ENCODE measurements around the gene FHOD3.

Gene FHOD3

DNA sequence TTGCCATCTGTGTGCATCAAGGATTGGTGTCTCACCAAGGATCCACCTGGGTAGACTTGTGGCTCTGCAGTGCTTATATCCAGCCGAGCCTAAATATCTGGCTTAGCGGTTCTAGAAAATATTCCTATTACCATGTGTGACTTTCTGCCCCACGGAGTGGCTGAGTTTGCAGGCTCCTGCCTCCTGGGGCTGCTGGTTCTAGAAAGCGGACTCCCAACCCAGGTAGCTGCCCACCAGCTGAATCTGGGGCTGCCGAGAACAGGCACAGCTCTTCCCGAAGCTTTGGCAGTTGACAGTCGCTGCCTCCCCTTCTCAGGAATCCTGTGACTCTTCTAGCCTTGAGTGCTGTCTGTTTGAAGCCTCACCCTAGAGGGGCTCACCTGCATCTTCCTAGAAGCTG is 426.7 kb downstream of the FHOD3 start:
- no peaks in the 10 kb centered on the region for H3K9me3 ChIP-seq (replicated peaks; ENCODE audit: insufficient read depth, low read length)
- peaks cover 12% of the 10 kb centered on the region for H3K4me1 ChIP-seq (ENCODE audit: low read length)
- H3K27me3 ChIP-seq (replicated peaks; ENCODE audit: insufficient read depth, low read length), result no peaks in the 10 kb centered on the region
- H3K27ac ChIP-seq (ENCODE audit: low read length), result no peak overlapping the region
- no peak overlapping the region for H3K4me3 ChIP-seq (ENCODE audit: low read length)
- H3K4me2 ChIP-seq (ENCODE audit: low read depth, low read length), result no peak overlapping the region
- no peaks in the 10 kb centered on the region for H3K79me2 ChIP-seq (ENCODE audit: low read length)
- H4K20me1 ChIP-seq (ENCODE audit: insufficient read depth, low read length), result no peaks in the 10 kb centered on the region
- H3F3A ChIP-seq (ENCODE audit: insufficient read depth, low read length), result 0 out of 2 replicates have a peak, but pooled peaks cover 8% of the 10 kb centered on the region
- no peaks in the 10 kb centered on the region for H3K9me2 ChIP-seq (replicated peaks; ENCODE audit: insufficient read depth, low read length)
- no peak for DNase-seq
- H3K9ac ChIP-seq (ENCODE audit: low read length), result no peak overlapping the region
- no peaks in the 10 kb centered on the region for H3K36me3 ChIP-seq (replicated peaks; ENCODE audit: insufficient read depth, low read length)
- TF ChIP-seq EZH2 (optimal IDR thresholded peaks at IDR 0.05; ENCODE audit: low read depth, low read length) (no peak), EZH2phosphoT487 (IDR thresholded peaks at IDR 0.05; ENCODE audit: low read length) (no peak)
- TF ChIP-seq, protein P1, sequence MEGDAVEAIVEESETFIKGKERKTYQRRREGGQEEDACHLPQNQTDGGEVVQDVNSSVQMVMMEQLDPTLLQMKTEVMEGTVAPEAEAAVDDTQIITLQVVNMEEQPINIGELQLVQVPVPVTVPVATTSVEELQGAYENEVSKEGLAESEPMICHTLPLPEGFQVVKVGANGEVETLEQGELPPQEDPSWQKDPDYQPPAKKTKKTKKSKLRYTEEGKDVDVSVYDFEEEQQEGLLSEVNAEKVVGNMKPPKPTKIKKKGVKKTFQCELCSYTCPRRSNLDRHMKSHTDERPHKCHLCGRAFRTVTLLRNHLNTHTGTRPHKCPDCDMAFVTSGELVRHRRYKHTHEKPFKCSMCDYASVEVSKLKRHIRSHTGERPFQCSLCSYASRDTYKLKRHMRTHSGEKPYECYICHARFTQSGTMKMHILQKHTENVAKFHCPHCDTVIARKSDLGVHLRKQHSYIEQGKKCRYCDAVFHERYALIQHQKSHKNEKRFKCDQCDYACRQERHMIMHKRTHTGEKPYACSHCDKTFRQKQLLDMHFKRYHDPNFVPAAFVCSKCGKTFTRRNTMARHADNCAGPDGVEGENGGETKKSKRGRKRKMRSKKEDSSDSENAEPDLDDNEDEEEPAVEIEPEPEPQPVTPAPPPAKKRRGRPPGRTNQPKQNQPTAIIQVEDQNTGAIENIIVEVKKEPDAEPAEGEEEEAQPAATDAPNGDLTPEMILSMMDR (IDR thresholded peaks at IDR 0.05; ENCODE audit: low read length), result no peak
- H2AFZ ChIP-seq (ENCODE audit: low read length), result no peak overlapping the region

DNA sequence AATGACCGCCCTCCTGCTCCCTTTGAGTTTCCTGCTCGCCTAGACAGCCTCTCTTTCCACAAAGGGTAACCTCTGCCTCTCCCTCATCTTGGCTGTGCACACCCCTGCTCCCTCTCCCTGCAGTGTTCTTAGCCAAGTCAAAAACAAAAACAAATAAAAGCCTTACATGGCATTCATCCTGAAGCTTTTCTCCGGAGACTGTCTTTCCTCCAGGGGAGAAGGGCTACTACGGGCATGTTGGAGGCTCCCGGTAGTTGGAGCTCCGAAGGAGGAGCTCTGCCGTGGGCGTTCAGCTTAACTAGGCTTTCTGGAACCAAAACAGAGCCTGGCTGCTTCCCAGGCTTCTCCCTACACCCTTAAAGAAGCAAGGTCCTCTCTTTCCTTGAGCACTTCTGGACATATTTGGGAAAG is 427.1 kb downstream of the FHOD3 start:
- Histone ChIP-seq H3K9me3 (replicated peaks; ENCODE audit: insufficient read depth, low read length) (no peaks in the 10 kb centered on the region), H3K27me3 (replicated peaks; ENCODE audit: insufficient read depth, low read length) (no peaks in the 10 kb centered on the region), H3K27ac (ENCODE audit: low read length) (no peak overlapping the region), H4K20me1 (ENCODE audit: insufficient read depth, low read length) (no peaks in the 10 kb centered on the region), H3K36me3 (replicated peaks; ENCODE audit: insufficient read depth, low read length) (no peaks in the 10 kb centered on the region), H3K4me3 (ENCODE audit: low read length) (no peak overlapping the region), H3K9me2 (replicated peaks; ENCODE audit: insufficient read depth, low read length) (no peaks in the 10 kb centered on the region), H3K79me2 (ENCODE audit: low read length) (no peaks in the 10 kb centered on the region), H3K4me1 (ENCODE audit: low read length) (peaks cover 16% of the 10 kb centered on the region), H3K4me2 (ENCODE audit: low read depth, low read length) (no peak overlapping the region), H2AFZ (ENCODE audit: low read length) (no peak overlapping the region), H3K9ac (ENCODE audit: low read length) (no peak overlapping the region), H3F3A (ENCODE audit: insufficient read depth, low read length) (peaks cover 12% of the 10 kb centered on the region)
- TF ChIP-seq, protein P1 (IDR thresholded peaks at IDR 0.05; ENCODE audit: low read length), result no peak
- no peak for TF ChIP-seq EZH2 (optimal IDR thresholded peaks at IDR 0.05; ENCODE audit: low read depth, low read length)
- TF ChIP-seq EZH2phosphoT487 (IDR thresholded peaks at IDR 0.05; ENCODE audit: low read length), result no peak
- DNase-seq, result no peak

DNA sequence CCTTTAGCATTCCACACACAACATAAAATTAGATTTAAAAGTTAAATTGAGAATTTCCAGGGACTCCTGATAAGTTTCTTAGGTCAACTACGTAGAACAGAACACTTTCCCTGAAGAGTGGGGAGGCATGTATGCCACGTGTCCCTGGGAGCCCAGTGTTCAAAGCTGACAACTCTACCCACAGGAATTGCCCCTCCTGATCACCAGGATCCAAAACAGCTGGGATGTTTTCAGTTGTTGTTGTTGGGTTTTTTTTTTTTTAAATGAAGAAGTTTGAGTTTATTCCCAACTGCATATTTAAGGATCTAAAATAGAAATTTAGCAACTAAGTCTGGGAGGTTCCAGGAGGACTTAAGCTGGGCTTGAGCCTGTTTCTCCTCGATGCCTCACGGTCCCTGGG is 430.8 kb downstream of the FHOD3 start:
- H3K4me3 ChIP-seq (ENCODE audit: low read length), result no peak overlapping the region
- H3K4me1 ChIP-seq (ENCODE audit: low read length), result peaks cover 28% of the 10 kb centered on the region
- peak overlapping the region; percentile 79; the same call in 1 of the 2 replicates for H3K27ac ChIP-seq (ENCODE audit: low read length)
- no peaks in the 10 kb centered on the region for H3K9me2 ChIP-seq (replicated peaks; ENCODE audit: insufficient read depth, low read length)
- H2AFZ ChIP-seq (ENCODE audit: low read length), result 0 out of 2 replicates have a peak overlapping the region, but pooled peaks have one; percentile 1
- TF ChIP-seq, protein P1 (IDR thresholded peaks at IDR 0.05; ENCODE audit: low read length), result no peak
- TF ChIP-seq EZH2 (optimal IDR thresholded peaks at IDR 0.05; ENCODE audit: low read depth, low read length), result no peak
- no peak for TF ChIP-seq EZH2phosphoT487 (IDR thresholded peaks at IDR 0.05; ENCODE audit: low read length)
- DNase-seq, result no peak
- no peaks in the 10 kb centered on the region for H3K79me2 ChIP-seq (ENCODE audit: low read length)
- H3K9ac ChIP-seq (ENCODE audit: low read length), result no peak overlapping the region
- no peaks in the 10 kb centered on the region for H3K9me3 ChIP-seq (replicated peaks; ENCODE audit: insufficient read depth, low read length)
- no peaks in the 10 kb centered on the region for H3K27me3 ChIP-seq (replicated peaks; ENCODE audit: insufficient read depth, low read length)
- no peaks in the 10 kb centered on the region for H4K20me1 ChIP-seq (ENCODE audit: insufficient read depth, low read length)
- no peak overlapping the region for H3K4me2 ChIP-seq (ENCODE audit: low read depth, low read length)
- H3K36me3 ChIP-seq (replicated peaks; ENCODE audit: insufficient read depth, low read length), result no peaks in the 10 kb centered on the region
- peaks cover 20% of the 10 kb centered on the region for H3F3A ChIP-seq (ENCODE audit: insufficient read depth, low read length)

Data from MM.1S (cell line).